ENCODE measurements around the gene CIZ1.

DNA sequence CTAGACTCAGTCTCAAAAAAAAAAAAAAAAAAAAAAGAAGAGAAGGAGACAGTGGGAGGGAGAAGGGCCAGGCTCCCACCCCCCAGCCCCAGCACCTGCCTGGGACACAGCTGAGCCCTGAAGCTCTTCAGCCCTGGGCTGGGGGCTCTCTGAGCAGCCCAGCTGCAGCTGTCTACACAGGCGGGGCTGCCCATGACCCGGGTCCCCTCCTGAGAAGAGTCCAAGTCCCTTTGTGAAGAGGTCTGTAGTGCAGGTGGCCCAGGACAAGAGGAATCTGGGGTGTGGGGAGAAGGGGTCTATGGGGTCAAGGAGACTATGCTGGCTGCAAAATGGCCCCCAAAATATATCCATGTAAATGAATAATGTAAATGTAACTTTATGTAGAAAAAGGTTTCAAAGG, 48.8 kb downstream of the CIZ1 start:
- TF ChIP-seq, protein P1, sequence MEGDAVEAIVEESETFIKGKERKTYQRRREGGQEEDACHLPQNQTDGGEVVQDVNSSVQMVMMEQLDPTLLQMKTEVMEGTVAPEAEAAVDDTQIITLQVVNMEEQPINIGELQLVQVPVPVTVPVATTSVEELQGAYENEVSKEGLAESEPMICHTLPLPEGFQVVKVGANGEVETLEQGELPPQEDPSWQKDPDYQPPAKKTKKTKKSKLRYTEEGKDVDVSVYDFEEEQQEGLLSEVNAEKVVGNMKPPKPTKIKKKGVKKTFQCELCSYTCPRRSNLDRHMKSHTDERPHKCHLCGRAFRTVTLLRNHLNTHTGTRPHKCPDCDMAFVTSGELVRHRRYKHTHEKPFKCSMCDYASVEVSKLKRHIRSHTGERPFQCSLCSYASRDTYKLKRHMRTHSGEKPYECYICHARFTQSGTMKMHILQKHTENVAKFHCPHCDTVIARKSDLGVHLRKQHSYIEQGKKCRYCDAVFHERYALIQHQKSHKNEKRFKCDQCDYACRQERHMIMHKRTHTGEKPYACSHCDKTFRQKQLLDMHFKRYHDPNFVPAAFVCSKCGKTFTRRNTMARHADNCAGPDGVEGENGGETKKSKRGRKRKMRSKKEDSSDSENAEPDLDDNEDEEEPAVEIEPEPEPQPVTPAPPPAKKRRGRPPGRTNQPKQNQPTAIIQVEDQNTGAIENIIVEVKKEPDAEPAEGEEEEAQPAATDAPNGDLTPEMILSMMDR (IDR thresholded peaks at IDR 0.05): no peak
- TF ChIP-seq POLR2A (IDR thresholded peaks at IDR 0.05): no peak
